T-helper 1 cell treated with Interleukin-12 subunit alpha and Interleukin-12 subunit beta and Interleukin-4 antibody, amounts not matched to agents 30 μg/mL and 1 μg/mL, for 36 hours (primary cell): ENCODE measurements around the gene SSC5D.
"Not testable (repeated sequence)": the region's sequence is repeated elsewhere in the genome, so short reads cannot be mapped to it uniquely, and the experiment has no call there.

ENCODE experiments used
- H3K27ac Mint-ChIP-seq: one replicate; pipeline ENCODE4 v1.8.0; 2021; ENCODE audit warnings: mild to moderate bottlenecking, mixed read lengths
- H3K27me3 Mint-ChIP-seq: one replicate; pipeline ENCODE4 v1.8.0; 2021; ENCODE audit warnings: low read depth, mixed read lengths
- H3K36me3 Mint-ChIP-seq: one replicate; pipeline ENCODE4 v1.8.0; 2021; ENCODE audit warnings: low read depth, mixed read lengths
- H3K4me1 Mint-ChIP-seq: one replicate; pipeline ENCODE4 v1.8.0; 2021; ENCODE audit warnings: low read depth, mixed read lengths
- H3K4me3 Mint-ChIP-seq: one replicate; pipeline ENCODE4 v1.8.0; 2021; ENCODE audit warnings: mild to moderate bottlenecking, moderate library complexity, mixed read lengths
- H3K9me3 Mint-ChIP-seq: one replicate; pipeline ENCODE4 v1.8.0; 2021; ENCODE audit warnings: mixed read lengths

SSC5D gene

GRCh38 chr19:55525289-55526101 lies 37.3 kb downstream of the SSC5D start:
- Mint-ChIP-seq H3K27ac (no peak overlapping the region), H3K27me3 (no peaks in the 10 kb centered on the region), H3K9me3 (no peaks in the 10 kb centered on the region), H3K4me3 (no peak overlapping the region), H3K36me3 (no peaks in the 10 kb centered on the region), H3K4me1 (no peaks in the 10 kb centered on the region)

- Mint-ChIP-seq H3K27ac (no peak overlapping the region), H3K9me3 (no peaks in the 10 kb centered on the region), H3K36me3 (no peaks in the 10 kb centered on the region), H3K4me3 (no peak overlapping the region), H3K4me1 (no peaks in the 10 kb centered on the region), H3K27me3 (no peaks in the 10 kb centered on the region)
Measured at GRCh38 chr19:55526216-55527196, 38.3 kb downstream of the SSC5D start.

- H3K27me3 Mint-ChIP-seq = no peaks in the 10 kb centered on the region
- H3K27ac Mint-ChIP-seq = no peak overlapping the region
- no peaks in the 10 kb centered on the region for H3K4me1 Mint-ChIP-seq
- no peak overlapping the region for H3K4me3 Mint-ChIP-seq
- no peaks in the 10 kb centered on the region for H3K9me3 Mint-ChIP-seq
- no peaks in the 10 kb centered on the region for H3K36me3 Mint-ChIP-seq
Measured at GRCh38 chr19:55527197-55528029, 39.2 kb downstream of the SSC5D start.

GRCh38 chr19:55528030-55528803 lies 40.0 kb downstream of the SSC5D start:
- Mint-ChIP-seq H3K27ac (no peak overlapping the region), H3K4me1 (no peaks in the 10 kb centered on the region), H3K4me3 (no peak overlapping the region), H3K9me3 (no peaks in the 10 kb centered on the region), H3K27me3 (no peaks in the 10 kb centered on the region), H3K36me3 (no peaks in the 10 kb centered on the region)

- Mint-ChIP-seq H3K4me3 (no peak overlapping the region), H3K36me3 (no peaks in the 10 kb centered on the region), H3K9me3 (no peaks in the 10 kb centered on the region), H3K27me3 (no peaks in the 10 kb centered on the region), H3K4me1 (no peaks in the 10 kb centered on the region), H3K27ac (no peak overlapping the region)
Measured at GRCh38 chr19:55529636-55530234, 41.5 kb downstream of the SSC5D start.

- no peak overlapping the region for H3K27ac Mint-ChIP-seq
- no peak overlapping the region for H3K4me3 Mint-ChIP-seq
- H3K36me3 Mint-ChIP-seq = no peaks in the 10 kb centered on the region
- no peaks in the 10 kb centered on the region for H3K4me1 Mint-ChIP-seq
- no peaks in the 10 kb centered on the region for H3K27me3 Mint-ChIP-seq
- H3K9me3 Mint-ChIP-seq = no peaks in the 10 kb centered on the region
Measured at GRCh38 chr19:55530996-55531395, 42.8 kb downstream of the SSC5D start.

- H3K4me3 Mint-ChIP-seq, H3K4me1 Mint-ChIP-seq, H3K27ac Mint-ChIP-seq, H3K36me3 Mint-ChIP-seq, H3K27me3 Mint-ChIP-seq, H3K9me3 Mint-ChIP-seq: not testable (repeated sequence)
Measured at GRCh38 chr19:55534280-55534679, 46.0 kb downstream of the SSC5D start.

GRCh38 chr19:55535173-55535964 lies 47.1 kb downstream of the SSC5D start:
- no peak overlapping the region for H3K4me3 Mint-ChIP-seq
- no peaks in the 10 kb centered on the region for H3K9me3 Mint-ChIP-seq
- no peaks in the 10 kb centered on the region for H3K36me3 Mint-ChIP-seq
- no peaks in the 10 kb centered on the region for H3K4me1 Mint-ChIP-seq
- no peak overlapping the region for H3K27ac Mint-ChIP-seq
- no peaks in the 10 kb centered on the region for H3K27me3 Mint-ChIP-seq

- Mint-ChIP-seq H3K27me3 (no peaks in the 10 kb centered on the region), H3K4me1 (no peaks in the 10 kb centered on the region), H3K36me3 (no peaks in the 10 kb centered on the region), H3K4me3 (no peak overlapping the region), H3K27ac (no peak overlapping the region), H3K9me3 (no peaks in the 10 kb centered on the region)
Measured at GRCh38 chr19:55535965-55536350, 47.7 kb downstream of the SSC5D start.

GRCh38 chr19:55536366-55536765 lies 48.1 kb downstream of the SSC5D start:
- no peak overlapping the region for H3K4me3 Mint-ChIP-seq
- no peaks in the 10 kb centered on the region for H3K4me1 Mint-ChIP-seq
- no peaks in the 10 kb centered on the region for H3K36me3 Mint-ChIP-seq
- H3K27me3 Mint-ChIP-seq = no peaks in the 10 kb centered on the region
- H3K9me3 Mint-ChIP-seq = no peaks in the 10 kb centered on the region
- H3K27ac Mint-ChIP-seq = no peak overlapping the region

GRCh38 chr19:55536951-55537740 lies 48.9 kb downstream of the SSC5D start, which contains the start of gene SBK2:
TSS of gene SBK2 (minus strand) at chr19:55537133. CDS start at chr19:55536294, 839 bp downstream.
- Mint-ChIP-seq H3K27me3 (no peaks in the 10 kb centered on the region), H3K27ac (no peak within 1 kb of the TSS), H3K4me3 (no peak within 1 kb of the TSS), H3K36me3 (no peaks in the 10 kb centered on the region), H3K4me1 (no peaks in the 10 kb centered on the region), H3K9me3 (no peaks in the 10 kb centered on the region)

GRCh38 chr19:55537741-55538111 lies 49.5 kb downstream of the SSC5D start:
- Mint-ChIP-seq H3K27me3 (no peaks in the 10 kb centered on the region), H3K36me3 (no peaks in the 10 kb centered on the region), H3K4me1 (no peaks in the 10 kb centered on the region), H3K4me3 (no peak overlapping the region), H3K9me3 (no peaks in the 10 kb centered on the region), H3K27ac (no peak overlapping the region)
